IMR-90 (cell line): Measurements from ENCODE around the gene UCP2. TPM values are rescaled to one million over a fixed set of nuclear protein-coding genes. Genes with fewer than 3 reads are reported as not detected.

ENCODE experiments used
- ATAC-seq: fragments of 200-7000 bp; cut with Tn5 transposase; 2 replicates; pipeline ENCODE4 v1.9.1; 2020; ENCODE audit warnings: low read depth, mild to moderate bottlenecking, moderate library complexity
- BruUV-seq: library from RNA; stranded (reverse); fragments of 400-500 nt; replicated peaks from 2 replicates; lab custom pipeline; 2021; lab: Mats Ljungman, UMichigan
- CTCF ChIA-PET: fragments of 300-600 bp; formaldehyde crosslinking; extraction: SDS; loops from one replicate; lab custom pipeline; 2021; ENCODE audit warnings: antibody characterized with exemption; lab: Yijun Ruan, JAX
- POLR2A ChIA-PET: fragments of 300-600 bp; sonication (Branson Sonifier 250); formaldehyde crosslinking; loops from one replicate; lab custom pipeline; 2022; ENCODE audit warnings: antibody characterized with exemption; ENCODE audit not compliant: unreplicated experiment; lab: Charles Lee
- DNase-seq: peaks from one replicate; pipeline ENCODE4 v3.0.0; 2013
- H2AFZ ChIP-seq: replicated peaks from 2 replicates; pipeline ENCODE3; 2013; ENCODE audit warnings: low read length, mild to moderate bottlenecking; ENCODE audit not compliant: poor library complexity
- H2AK5ac ChIP-seq: 2 replicates; pipeline ENCODE4 v1.6.1; 2013; ENCODE audit warnings: low read depth, low read length, inconsistent platforms
- H2AK9ac ChIP-seq: replicated peaks from 2 replicates; pipeline ENCODE3; 2013; ENCODE audit warnings: mild to moderate bottlenecking, low read depth, low read length, moderate library complexity; ENCODE audit not compliant: poor library complexity
- H2BK120ac ChIP-seq: 2 replicates; pipeline ENCODE4 v1.6.1; 2013; ENCODE audit warnings: low read depth, low read length, inconsistent platforms
- H2BK15ac ChIP-seq: 3 replicates; pipeline ENCODE4 v1.6.1; 2013; ENCODE audit warnings: low read depth, low read length, inconsistent platforms
- H2BK20ac ChIP-seq: 2 replicates; pipeline ENCODE4 v1.6.1; 2013; ENCODE audit warnings: low read depth, mild to moderate bottlenecking, inconsistent platforms, low read length, moderate library complexity
- H2BK5ac ChIP-seq: 2 replicates; pipeline ENCODE4 v1.6.1; 2013; ENCODE audit warnings: mild to moderate bottlenecking, low read depth, low read length, inconsistent platforms; ENCODE audit not compliant: poor library complexity, severe bottlenecking
- H3K14ac ChIP-seq: replicated peaks from 2 replicates; pipeline ENCODE4 v1.6.1; 2013; ENCODE audit warnings: low read depth, low read length, inconsistent platforms
- H3K18ac ChIP-seq: 2 replicates; pipeline ENCODE4 v1.6.1; 2013; ENCODE audit warnings: low read depth, low read length, control low read depth
- H3K23ac ChIP-seq: 2 replicates; pipeline ENCODE4 v1.6.1; 2013; ENCODE audit warnings: low read depth, low read length, inconsistent platforms
- H3K27ac ChIP-seq: 2 replicates; pipeline ENCODE4 v1.5.1; 2013; ENCODE audit warnings: mild to moderate bottlenecking, control low read depth, low read length; ENCODE audit not compliant: insufficient read depth
- H3K27me3 ChIP-seq: 2 replicates; pipeline ENCODE4 v1.6.1; 2013; ENCODE audit warnings: low read length; ENCODE audit not compliant: control insufficient read depth, insufficient read depth
- H3K36me3 ChIP-seq: 2 replicates; pipeline ENCODE4 v1.6.1; 2013; ENCODE audit warnings: low read length, mixed read lengths; ENCODE audit not compliant: control insufficient read depth, insufficient read depth
- H3K4ac ChIP-seq: 2 replicates; pipeline ENCODE4 v1.6.1; 2013; ENCODE audit warnings: low read depth, low read length, inconsistent platforms
- H3K4me1 ChIP-seq: 2 replicates; pipeline ENCODE4 v1.6.1; 2013; ENCODE audit warnings: low read length, mixed read lengths; ENCODE audit not compliant: control insufficient read depth, insufficient read depth
- H3K4me2 ChIP-seq: 2 replicates; pipeline ENCODE4 v1.6.1; 2013; ENCODE audit warnings: low read depth, mild to moderate bottlenecking, control low read depth, low read length, moderate library complexity
- H3K4me3 ChIP-seq: 2 replicates; pipeline ENCODE4 v1.5.1; 2013; ENCODE audit warnings: low read depth, mild to moderate bottlenecking, control low read depth, low read length, moderate library complexity; ENCODE audit not compliant: insufficient read depth
- H3K56ac ChIP-seq: 2 replicates; pipeline ENCODE4 v1.6.1; 2013; ENCODE audit warnings: low read length, inconsistent platforms; ENCODE audit not compliant: insufficient read depth; ENCODE audit errors: extremely low read depth
- H3K79me1 ChIP-seq, 2 experiments: 2 replicates each; pipeline ENCODE4 v1.6.1; 2013; ENCODE audit warnings: low read length in 2 of 2, inconsistent platforms in 1 of 2, low read depth in 1 of 2
- H3K9ac ChIP-seq: 2 replicates; pipeline ENCODE4 v1.6.1; 2013; ENCODE audit warnings: low read depth, low read length, control low read depth
- H3K9me1 ChIP-seq: 2 replicates; pipeline ENCODE4 v1.6.1; 2013; ENCODE audit warnings: low read length, inconsistent platforms; ENCODE audit not compliant: insufficient read depth
- H3K9me3 ChIP-seq: 2 replicates; pipeline ENCODE4 v1.6.1; 2013; ENCODE audit warnings: low read length; ENCODE audit not compliant: control insufficient read depth, insufficient read depth
- H4K20me1 ChIP-seq: 2 replicates; pipeline ENCODE4 v1.6.1; 2013; ENCODE audit warnings: low read length, inconsistent platforms; ENCODE audit not compliant: insufficient read depth
- H4K5ac ChIP-seq: 2 replicates; pipeline ENCODE4 v1.6.1; 2013; ENCODE audit warnings: mild to moderate bottlenecking, low read depth, low read length, control low read depth
- H4K8ac ChIP-seq, 2 experiments: 2 replicates each; pipeline ENCODE4 v1.6.1; 2013; ENCODE audit warnings: low read depth in 2 of 2, low read length in 2 of 2, control low read depth in 1 of 2, inconsistent platforms in 1 of 2
- H4K91ac ChIP-seq: 2 replicates; pipeline ENCODE4 v1.6.1; 2013; ENCODE audit warnings: low read depth, low read length, inconsistent platforms; ENCODE audit not compliant: insufficient read depth
- BHLHE40 ChIP-seq: fragments of 150-350 bp; IDR thresholded peaks from 2 replicates; pipeline ENCODE4 v1.6.1; 2016; ENCODE audit warnings: mild to moderate bottlenecking, low read depth, low read length
- CHD1 ChIP-seq: IDR thresholded peaks from 2 replicates; pipeline ENCODE4 v1.6.1; 2012; ENCODE audit warnings: low read depth, low read length, improper control_type of control experiment
- FOS ChIP-seq: fragments of 150-350 bp; IDR thresholded peaks from 2 replicates; pipeline ENCODE4 v1.6.1; 2016; ENCODE audit warnings: low read depth, low read length
- MAFK ChIP-seq: IDR thresholded peaks from 2 replicates; pipeline ENCODE4 v1.6.1; 2012; ENCODE audit warnings: low read depth, low read length, improper control_type of control experiment
- MAZ ChIP-seq: IDR thresholded peaks from 2 replicates; pipeline ENCODE4 v1.6.1; 2012; ENCODE audit warnings: low read depth, mild to moderate bottlenecking, low read length, improper control_type of control experiment, moderate library complexity, borderline replicate concordance
- NFE2L2 ChIP-seq: fragments of 150-350 bp; IDR thresholded peaks from 2 replicates; pipeline ENCODE4 v1.6.1; 2016; ENCODE audit warnings: low read depth, mild to moderate bottlenecking, low read length
- POLR2A ChIP-seq: IDR thresholded peaks from 2 replicates; pipeline ENCODE4 v1.6.1; 2012; ENCODE audit warnings: mild to moderate bottlenecking, low read depth, low read length
- USF2 ChIP-seq: fragments of 150-350 bp; IDR thresholded peaks from 2 replicates; pipeline ENCODE4 v1.6.1; 2017; ENCODE audit warnings: mild to moderate bottlenecking, antibody characterized with exemption, low read length, low read depth
- WGBS, 2 experiments: methylation state at CpG; one replicate each; pipeline versions ENCODE4 v1.1.5 to v1.1.7; 2013; ENCODE audit warnings: missing lambda C conversion rate in 2 of 2; ENCODE audit not compliant: insufficient read length in 1 of 2; ENCODE audit errors: extremely low coverage in 2 of 2; 5-methylcytosine and 5-hydroxymethylcytosine counted together
- dilution Hi-C: fragments of 300-500 bp; cut with HindIII; formaldehyde crosslinking; loops from one replicate; pipeline ENCODE4 v1.14.3; 2018; ENCODE audit warnings: low sequenced_read_pairs; ENCODE audit not compliant: unreplicated experiment
- in situ Hi-C: fragments of 300-500 bp; cut with MboI; formaldehyde crosslinking; loops from 3 replicates; pipeline ENCODE4 v1.14.3; 2019; ENCODE audit warnings: low sequenced_read_pairs, inconsistent platforms, mixed read lengths
- intact Hi-C: fragments of 100-400 bp; cut with micrococcal nuclease; formaldehyde crosslinking; loops from 2 replicates; pipeline ENCODE4 v1.10.0; 2022
- polyA plus RNA-seq, 3 experiments: library from polyadenylated mRNA; depleted of rRNA; stranded (reverse); fragments of >200 nt; gene quantifications; 2 replicates each; pipeline ENCODE4 v1.2.3, GENCODE V29; 2012; ENCODE audit warnings: low replicate concordance in 1 of 3
- total RNA-seq: library from RNA; depleted of rRNA; stranded (reverse); fragments of >200 nt; gene quantifications from 2 replicates; pipeline ENCODE4 v1.2.3, GENCODE V29; 2012

The UCP2 gene
- total and polyA plus RNA-seq, 2 of the 4 experiments (the other 2 are of a cell fraction), result 2.0 to 11.9 TPM

GRCh38 chr11:73969091-73969490 lies 13.6 kb downstream of the UCP2 start:
- dilution Hi-C loops, result no loop called here
- H3K79me1 ChIP-seq, result no peaks in the 10 kb centered on the region
- BruUV-seq, result no TSS peak

More at GRCh38 chr11:73969091-73969490, 13.6 kb downstream of the UCP2 start:
- no peak overlapping the region for H3K4me3 ChIP-seq
- H2BK15ac ChIP-seq, result no peak overlapping the region
- no peak overlapping the region for H2BK5ac ChIP-seq
- H3K14ac ChIP-seq, result no peak overlapping the region
- H4K5ac ChIP-seq, result no peak overlapping the region
- H3K4me2 ChIP-seq, result no peak overlapping the region
- no peak overlapping the region for H3K23ac ChIP-seq
- in situ Hi-C loops, result loop anchor here (10.0 kb wide), 1 partner anchor 476 kb away; no protein-coding TSS in a partner anchor
- no peaks in the 10 kb centered on the region for H3K4me1 ChIP-seq
- H3K56ac ChIP-seq, result no peak overlapping the region
- no peaks in the 10 kb centered on the region for H3K36me3 ChIP-seq
- no peak for ATAC-seq
- H3K18ac ChIP-seq, result no peak overlapping the region
- no peak overlapping the region for H3K27ac ChIP-seq
- ChIA-PET CTCF (no interaction called here), POLR2A (no interaction called here)
- no peak overlapping the region for H4K8ac ChIP-seq
- H3K4ac ChIP-seq, result no peak overlapping the region
- TF ChIP-seq USF2, result no peak
- TF ChIP-seq CHD1, result no peak
- TF ChIP-seq MAFK, result no peak
- TF ChIP-seq NFE2L2, result no peak
- no peak for TF ChIP-seq BHLHE40
- no peak for TF ChIP-seq FOS
- TF ChIP-seq MAZ, result no peak
- TF ChIP-seq POLR2A, result no peak
- H3K9me3 ChIP-seq, result no peaks in the 10 kb centered on the region
- H3K9ac ChIP-seq, result no peak overlapping the region
- no peak overlapping the region for H4K91ac ChIP-seq
- no peak overlapping the region for H2AK5ac ChIP-seq
- H2AK9ac ChIP-seq, result no peak overlapping the region
- no peaks in the 10 kb centered on the region for H3K9me1 ChIP-seq
- WGBS, 2 experiments, result no CpG with 5 or more reads among the region's 2 CpGs
- no peaks in the 10 kb centered on the region for H4K20me1 ChIP-seq
- no peak overlapping the region for H2BK120ac ChIP-seq
- DNase-seq, result no peak
- no peaks in the 10 kb centered on the region for H3K27me3 ChIP-seq
- no peak overlapping the region for H2BK20ac ChIP-seq
- intact Hi-C loops, result no loop called here
- H2AFZ ChIP-seq, result no peak overlapping the region
